SK-N-SH (cell line): Measurements from ENCODE around the gene ARHGAP4. TPM values are rescaled to one million over a fixed set of nuclear protein-coding genes. Genes with fewer than 3 reads are reported as not detected.

Experiments used
- CTCF ChIA-PET: fragments of 300-600, 350-600 bp; formaldehyde crosslinking; extraction: SDS; loops from one replicate; lab custom pipeline; 2021; lab: Yijun Ruan, JAX
- POLR2A ChIA-PET: fragments of 350-600 bp; sonication (Branson Sonifier 250); formaldehyde crosslinking; extraction: SDS; loops from one replicate; lab custom pipeline; 2020; ENCODE audit warnings: antibody characterized with exemption, inconsistent platforms; lab: Yijun Ruan, JAX
- DNase-seq: peaks from one replicate; pipeline ENCODE4 v3.0.0; 2012
- H2AFZ ChIP-seq: fragments of 200-600 bp; sonication (generic); 2 replicates; pipeline ENCODE4 v1.8.1; 2016; ENCODE audit warnings: antibody characterized with exemption, mild to moderate bottlenecking, low read depth
- H3F3A ChIP-seq: fragments of 200-600 bp; sonication (generic); replicated peaks from 2 replicates; pipeline ENCODE3; 2016; ENCODE audit warnings: antibody characterized with exemption, mild to moderate bottlenecking; ENCODE audit not compliant: insufficient read depth
- H3K27ac ChIP-seq, 2 experiments: fragments of 200-500 bp in 1 of 2; fragments of 200-600 bp in 1 of 2; sonication (Bioruptor generic) in 1 of 2; sonication (generic), shearing (Covaris generic) in 1 of 2; 2 replicates each; pipeline versions ENCODE4 v1.5.1 to v1.6.1; 2014 to 2016; ENCODE audit warnings: low read depth in 2 of 2, inconsistent platforms in 1 of 2, low read length in 1 of 2, mild to moderate bottlenecking in 1 of 2, mixed read lengths in 1 of 2
- H3K27me3 ChIP-seq: fragments of 200-600 bp; sonication (generic), shearing (Covaris generic); 2 replicates; pipeline ENCODE4 v1.6.1; 2016; ENCODE audit warnings: mixed run types; ENCODE audit not compliant: insufficient read depth
- H3K36me3 ChIP-seq, 2 experiments: fragments of 200-500 bp in 1 of 2; fragments of 200-600 bp in 1 of 2; sonication (Bioruptor generic) in 1 of 2; sonication (generic) in 1 of 2; replicated peaks in 1 of 2; 2 replicates each; pipeline versions ENCODE3 to v1.5.1; 2014 to 2016; ENCODE audit warnings: low read length in 1 of 2, mild to moderate bottlenecking in 1 of 2; ENCODE audit not compliant: insufficient read depth in 2 of 2, control insufficient read depth in 1 of 2
- H3K4me1 ChIP-seq, 2 experiments: fragments of 200-500 bp in 1 of 2; fragments of 200-600 bp in 1 of 2; sonication (Bioruptor generic) in 1 of 2; sonication (generic), shearing (Covaris generic) in 1 of 2; 2 replicates each; pipeline versions ENCODE4 v1.5.1 to v1.6.1; 2014 to 2016; ENCODE audit warnings: low read depth in 1 of 2, low read length in 1 of 2, mixed run types in 1 of 2; ENCODE audit not compliant: insufficient read depth in 2 of 2, control insufficient read depth in 1 of 2
- H3K4me2 ChIP-seq: fragments of 200-600 bp; sonication (generic), shearing (Covaris generic); 2 replicates; pipeline ENCODE4 v1.6.1; 2017; ENCODE audit warnings: mixed run types
- H3K4me3 ChIP-seq, 2 experiments: fragments of 200-500 bp in 1 of 2; fragments of 200-600 bp in 1 of 2; sonication (Bioruptor generic) in 1 of 2; sonication (generic), shearing (Covaris generic) in 1 of 2; 2 replicates each; pipeline versions ENCODE4 v1.5.1 to v1.8.1; 2014 to 2016; ENCODE audit warnings: low read depth in 2 of 2, inconsistent platforms in 1 of 2, low read length in 1 of 2, mild to moderate bottlenecking in 1 of 2, mixed read lengths in 1 of 2, moderate library complexity in 1 of 2
- H3K79me2 ChIP-seq: fragments of 200-600 bp; sonication (generic); 2 replicates; pipeline ENCODE4 v1.8.1; 2017; ENCODE audit warnings: mild to moderate bottlenecking; ENCODE audit not compliant: insufficient read depth
- H3K9ac ChIP-seq: fragments of 200-600 bp; sonication (generic); 2 replicates; pipeline ENCODE4 v1.6.1; 2017; ENCODE audit warnings: mixed run types
- H3K9me2 ChIP-seq: fragments of 200-600 bp; sonication (generic); 2 replicates; pipeline ENCODE4 v1.6.1; 2017; ENCODE audit warnings: mixed run types
- H3K9me3 ChIP-seq: fragments of 200-600 bp; sonication (generic); 2 replicates; pipeline ENCODE4 v1.6.1; 2017; ENCODE audit warnings: mixed run types, mild to moderate bottlenecking, moderate library complexity
- H4K20me1 ChIP-seq: fragments of 200-600 bp; sonication (generic); 2 replicates; pipeline ENCODE4 v1.6.1; 2017; ENCODE audit warnings: mild to moderate bottlenecking, mixed run types; ENCODE audit not compliant: insufficient read depth
- ELF1 ChIP-seq: IDR thresholded peaks from 2 replicates; pipeline ENCODE4 v1.4.0; 2012
- EZH2phosphoT487 ChIP-seq: fragments of 200-600 bp; sonication (generic); IDR thresholded peaks from 2 replicates; pipeline ENCODE4 v1.6.1; 2017; ENCODE audit warnings: low read depth, mixed run types, mild to moderate bottlenecking, antibody characterized with exemption, moderate library complexity, borderline replicate concordance
- GATA2 ChIP-seq: sonication (generic); formaldehyde crosslinking; IDR thresholded peaks from 2 replicates; pipeline ENCODE4 v1.5.0; 2020; ENCODE audit warnings: mild to moderate bottlenecking, missing genetic modification reagents
- JUND ChIP-seq: IDR thresholded peaks from 2 replicates; pipeline ENCODE4 v1.4.0; 2012
- MXI1 ChIP-seq: IDR thresholded peaks from 2 replicates; pipeline ENCODE4 v1.6.1; 2012; ENCODE audit warnings: mild to moderate bottlenecking, low read depth, low read length, improper control_type of control experiment
- NFIC ChIP-seq: IDR thresholded peaks from 2 replicates; pipeline ENCODE4 v1.4.0; 2012; ENCODE audit warnings: borderline replicate concordance
- NRF1 ChIP-seq: IDR thresholded peaks from 2 replicates; pipeline ENCODE4 v1.6.1; 2012; ENCODE audit warnings: low read depth, mild to moderate bottlenecking, low read length
- POLR2AphosphoS5 ChIP-seq: IDR thresholded peaks from 2 replicates; pipeline ENCODE4 v1.6.1; 2012; ENCODE audit warnings: low read depth, low read length
- RCOR1 ChIP-seq: fragments of 150-350 bp; IDR thresholded peaks from 2 replicates; pipeline ENCODE4 v1.6.1; 2017; ENCODE audit warnings: antibody characterized with exemption, low read length
- SMC3 ChIP-seq: IDR thresholded peaks from 2 replicates; pipeline ENCODE4 v1.6.1; 2012; ENCODE audit warnings: low read depth, low read length, improper control_type of control experiment
- TAF1 ChIP-seq: IDR thresholded peaks from 2 replicates; pipeline ENCODE4 v1.6.1; 2012; ENCODE audit warnings: low read depth, mild to moderate bottlenecking, low read length, moderate library complexity, borderline replicate concordance
- TEAD4 ChIP-seq: IDR thresholded peaks from 2 replicates; pipeline ENCODE4 v1.4.0; 2012; ENCODE audit warnings: mild to moderate bottlenecking, borderline replicate concordance; ENCODE audit not compliant: insufficient read depth
- YY1 ChIP-seq: IDR thresholded peaks from 2 replicates; pipeline ENCODE4 v1.4.0; 2012; ENCODE audit warnings: low read depth, mild to moderate bottlenecking
- WGBS: methylation state at CpG from one replicate; pipeline ENCODE4 v1.1.6; 2017; ENCODE audit warnings: low lambda C conversion rate; 5-methylcytosine and 5-hydroxymethylcytosine counted together
- polyA plus RNA-seq, 3 experiments: library from polyadenylated mRNA; depleted of rRNA; stranded (reverse); fragments of >200 nt; gene quantifications; 2 replicates each; pipeline ENCODE4 v1.2.3, GENCODE V29; 2012
- TF ChIP-seq, protein P1 (sequence below): IDR thresholded peaks from 2 replicates; pipeline ENCODE4 v1.6.1; 2012; ENCODE audit warnings: mild to moderate bottlenecking, low read depth, low read length, moderate library complexity
- TF ChIP-seq, protein P2 (sequence below): IDR thresholded peaks from 2 replicates; pipeline ENCODE4 v1.4.0; 2012; ENCODE audit warnings: low read depth, borderline replicate concordance
- TF ChIP-seq, protein P3 (sequence below): fragments of 150-350 bp; IDR thresholded peaks from 2 replicates; pipeline ENCODE4 v1.6.1; 2016; ENCODE audit warnings: mild to moderate bottlenecking, low read depth, low read length
- TF ChIP-seq, protein P4 (sequence below): IDR thresholded peaks from 2 replicates; pipeline ENCODE4; 2012
- TF ChIP-seq, protein P5 (sequence below): IDR thresholded peaks from 2 replicates; pipeline ENCODE4 v1.4.0; 2012; ENCODE audit warnings: low read depth, borderline replicate concordance

ARHGAP4 gene
- polyA plus RNA-seq, 1 of the 3 experiments (the other 2 are of a cell fraction) = 1.6 TPM

DNA sequence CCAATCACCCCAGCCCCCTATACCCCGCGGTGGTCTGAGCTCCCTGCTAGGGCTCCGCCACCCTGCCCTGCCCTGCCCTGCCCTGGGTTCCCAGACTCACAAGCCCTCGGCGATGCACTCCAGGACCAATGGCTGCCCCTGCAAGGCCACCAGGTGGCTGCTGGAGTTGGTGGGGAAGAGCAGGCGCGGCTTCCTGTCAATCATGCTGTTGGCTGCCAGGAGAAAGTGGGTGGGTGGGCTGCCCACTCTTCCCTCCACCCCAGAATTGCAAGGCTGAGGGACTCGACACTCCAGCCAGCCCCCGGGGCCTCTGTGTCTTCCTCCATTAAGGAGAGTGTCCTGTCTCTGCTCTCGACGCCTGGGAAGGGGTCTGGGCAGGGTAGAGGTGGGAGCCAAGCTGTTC is 55.8 kb downstream of the ARHGAP4 start:
- Histone ChIP-seq H3K27ac (no peak overlapping the region), H3K36me3 (no peaks in the 10 kb centered on the region), H3K79me2 (no peaks in the 10 kb centered on the region), H3K9me3 (no peaks in the 10 kb centered on the region), H3K27me3 (no peaks in the 10 kb centered on the region), H4K20me1 (peaks cover 7% of the 10 kb centered on the region; the same call in 1 of the 2 replicates), H3K4me1 (peaks cover 0 to 35% of the 10 kb centered on the region in 2 experiments; a peak in 1 of 4 replicates), H3F3A (no peaks in the 10 kb centered on the region), H3K4me2 (no peak overlapping the region), H2AFZ (no peak overlapping the region), H3K4me3 (no peak overlapping the region), H3K9ac (no peak overlapping the region), H3K9me2 (no peaks in the 10 kb centered on the region)
- ChIA-PET CTCF (interaction anchor here (1.4 kb wide), 1 partner anchor 30 kb away, joined by 4 read pairs; no protein-coding TSS in a partner anchor), POLR2A (no interaction called here)
- DNase-seq = no peak
- TF ChIP-seq POLR2AphosphoS5 (no peak), NFIC (no peak), EZH2phosphoT487 (no peak), GATA2 (CRISPR knock-in tag) (no peak), ELF1 (no peak)
- TF ChIP-seq, protein P1, sequence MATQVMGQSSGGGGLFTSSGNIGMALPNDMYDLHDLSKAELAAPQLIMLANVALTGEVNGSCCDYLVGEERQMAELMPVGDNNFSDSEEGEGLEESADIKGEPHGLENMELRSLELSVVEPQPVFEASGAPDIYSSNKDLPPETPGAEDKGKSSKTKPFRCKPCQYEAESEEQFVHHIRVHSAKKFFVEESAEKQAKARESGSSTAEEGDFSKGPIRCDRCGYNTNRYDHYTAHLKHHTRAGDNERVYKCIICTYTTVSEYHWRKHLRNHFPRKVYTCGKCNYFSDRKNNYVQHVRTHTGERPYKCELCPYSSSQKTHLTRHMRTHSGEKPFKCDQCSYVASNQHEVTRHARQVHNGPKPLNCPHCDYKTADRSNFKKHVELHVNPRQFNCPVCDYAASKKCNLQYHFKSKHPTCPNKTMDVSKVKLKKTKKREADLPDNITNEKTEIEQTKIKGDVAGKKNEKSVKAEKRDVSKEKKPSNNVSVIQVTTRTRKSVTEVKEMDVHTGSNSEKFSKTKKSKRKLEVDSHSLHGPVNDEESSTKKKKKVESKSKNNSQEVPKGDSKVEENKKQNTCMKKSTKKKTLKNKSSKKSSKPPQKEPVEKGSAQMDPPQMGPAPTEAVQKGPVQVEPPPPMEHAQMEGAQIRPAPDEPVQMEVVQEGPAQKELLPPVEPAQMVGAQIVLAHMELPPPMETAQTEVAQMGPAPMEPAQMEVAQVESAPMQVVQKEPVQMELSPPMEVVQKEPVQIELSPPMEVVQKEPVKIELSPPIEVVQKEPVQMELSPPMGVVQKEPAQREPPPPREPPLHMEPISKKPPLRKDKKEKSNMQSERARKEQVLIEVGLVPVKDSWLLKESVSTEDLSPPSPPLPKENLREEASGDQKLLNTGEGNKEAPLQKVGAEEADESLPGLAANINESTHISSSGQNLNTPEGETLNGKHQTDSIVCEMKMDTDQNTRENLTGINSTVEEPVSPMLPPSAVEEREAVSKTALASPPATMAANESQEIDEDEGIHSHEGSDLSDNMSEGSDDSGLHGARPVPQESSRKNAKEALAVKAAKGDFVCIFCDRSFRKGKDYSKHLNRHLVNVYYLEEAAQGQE = no peak
- 46% methylated on average over 6 of the region's 11 CpGs for WGBS

DNA sequence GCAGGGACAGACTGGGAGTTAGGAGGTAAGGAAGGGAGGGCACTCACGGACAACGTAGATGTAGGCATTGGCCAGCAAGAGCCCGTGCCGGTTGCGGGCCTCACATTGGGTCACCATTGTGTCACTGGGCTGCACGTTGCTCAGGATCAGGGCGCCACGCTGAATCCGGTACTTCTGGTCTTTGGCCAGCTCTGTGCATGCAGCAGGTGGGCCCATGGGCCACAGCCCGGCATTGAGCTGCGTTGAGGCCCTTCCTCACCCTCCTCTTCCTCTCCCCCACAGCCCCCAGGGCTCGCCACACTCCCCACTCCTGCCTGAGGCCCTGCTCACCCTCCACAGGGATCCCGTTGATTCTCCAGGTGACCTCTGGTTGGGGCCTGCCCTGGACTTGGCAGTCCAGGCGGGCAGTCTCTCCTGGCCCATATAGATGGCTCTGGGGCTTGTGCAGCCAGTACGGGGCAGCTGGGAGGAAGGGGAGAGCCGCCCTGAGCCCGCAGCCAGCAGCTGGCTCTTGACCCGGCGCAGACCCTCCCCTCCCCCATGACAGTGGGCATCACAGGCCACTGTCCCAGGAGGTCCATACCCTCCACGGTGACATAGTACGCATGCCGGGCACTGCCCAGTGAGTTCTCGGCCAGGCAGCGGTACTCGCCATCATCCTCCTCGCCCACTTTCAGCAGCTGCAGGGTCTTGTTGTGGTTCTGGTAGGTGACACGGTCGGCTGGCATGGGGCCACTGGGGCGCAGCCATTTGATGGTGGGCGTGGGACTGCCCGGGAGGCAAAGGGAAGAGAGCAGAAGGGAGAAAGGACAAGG is 56.4 kb downstream of the ARHGAP4 start:
- no peaks in the 10 kb centered on the region for H3K79me2 ChIP-seq
- TF ChIP-seq, protein P2, sequence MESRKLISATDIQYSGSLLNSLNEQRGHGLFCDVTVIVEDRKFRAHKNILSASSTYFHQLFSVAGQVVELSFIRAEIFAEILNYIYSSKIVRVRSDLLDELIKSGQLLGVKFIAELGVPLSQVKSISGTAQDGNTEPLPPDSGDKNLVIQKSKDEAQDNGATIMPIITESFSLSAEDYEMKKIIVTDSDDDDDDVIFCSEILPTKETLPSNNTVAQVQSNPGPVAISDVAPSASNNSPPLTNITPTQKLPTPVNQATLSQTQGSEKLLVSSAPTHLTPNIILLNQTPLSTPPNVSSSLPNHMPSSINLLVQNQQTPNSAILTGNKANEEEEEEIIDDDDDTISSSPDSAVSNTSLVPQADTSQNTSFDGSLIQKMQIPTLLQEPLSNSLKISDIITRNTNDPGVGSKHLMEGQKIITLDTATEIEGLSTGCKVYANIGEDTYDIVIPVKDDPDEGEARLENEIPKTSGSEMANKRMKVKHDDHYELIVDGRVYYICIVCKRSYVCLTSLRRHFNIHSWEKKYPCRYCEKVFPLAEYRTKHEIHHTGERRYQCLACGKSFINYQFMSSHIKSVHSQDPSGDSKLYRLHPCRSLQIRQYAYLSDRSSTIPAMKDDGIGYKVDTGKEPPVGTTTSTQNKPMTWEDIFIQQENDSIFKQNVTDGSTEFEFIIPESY = no peak
- TF ChIP-seq TEAD4 = no peak
- TF ChIP-seq TAF1 = no peak
- no peak for TF ChIP-seq MXI1
- no peak for TF ChIP-seq SMC3
- TF ChIP-seq NRF1 = no peak
- TF ChIP-seq RCOR1 = no peak
- TF ChIP-seq, protein P3, sequence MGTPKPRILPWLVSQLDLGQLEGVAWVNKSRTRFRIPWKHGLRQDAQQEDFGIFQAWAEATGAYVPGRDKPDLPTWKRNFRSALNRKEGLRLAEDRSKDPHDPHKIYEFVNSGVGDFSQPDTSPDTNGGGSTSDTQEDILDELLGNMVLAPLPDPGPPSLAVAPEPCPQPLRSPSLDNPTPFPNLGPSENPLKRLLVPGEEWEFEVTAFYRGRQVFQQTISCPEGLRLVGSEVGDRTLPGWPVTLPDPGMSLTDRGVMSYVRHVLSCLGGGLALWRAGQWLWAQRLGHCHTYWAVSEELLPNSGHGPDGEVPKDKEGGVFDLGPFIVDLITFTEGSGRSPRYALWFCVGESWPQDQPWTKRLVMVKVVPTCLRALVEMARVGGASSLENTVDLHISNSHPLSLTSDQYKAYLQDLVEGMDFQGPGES = no peak
- TF ChIP-seq, protein P4, sequence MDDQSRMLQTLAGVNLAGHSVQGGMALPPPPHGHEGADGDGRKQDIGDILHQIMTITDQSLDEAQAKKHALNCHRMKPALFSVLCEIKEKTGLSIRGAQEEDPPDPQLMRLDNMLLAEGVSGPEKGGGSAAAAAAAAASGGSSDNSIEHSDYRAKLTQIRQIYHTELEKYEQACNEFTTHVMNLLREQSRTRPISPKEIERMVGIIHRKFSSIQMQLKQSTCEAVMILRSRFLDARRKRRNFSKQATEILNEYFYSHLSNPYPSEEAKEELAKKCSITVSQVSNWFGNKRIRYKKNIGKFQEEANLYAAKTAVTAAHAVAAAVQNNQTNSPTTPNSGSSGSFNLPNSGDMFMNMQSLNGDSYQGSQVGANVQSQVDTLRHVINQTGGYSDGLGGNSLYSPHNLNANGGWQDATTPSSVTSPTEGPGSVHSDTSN = no peak
- TF ChIP-seq, protein P5, sequence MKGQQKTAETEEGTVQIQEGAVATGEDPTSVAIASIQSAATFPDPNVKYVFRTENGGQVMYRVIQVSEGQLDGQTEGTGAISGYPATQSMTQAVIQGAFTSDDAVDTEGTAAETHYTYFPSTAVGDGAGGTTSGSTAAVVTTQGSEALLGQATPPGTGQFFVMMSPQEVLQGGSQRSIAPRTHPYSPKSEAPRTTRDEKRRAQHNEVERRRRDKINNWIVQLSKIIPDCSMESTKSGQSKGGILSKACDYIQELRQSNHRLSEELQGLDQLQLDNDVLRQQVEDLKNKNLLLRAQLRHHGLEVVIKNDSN = no peak
- TF ChIP-seq YY1 = no peak
- TF ChIP-seq JUND = no peak

More for the DNA sequence above, 56.4 kb downstream of the ARHGAP4 start:
- ChIA-PET CTCF (interaction anchor here (1.4 kb wide), 2 partner anchors 31 to 40 kb away, joined by 3 to 4 read pairs; no protein-coding TSS in a partner anchor), POLR2A (no interaction called here)
- no peaks in the 10 kb centered on the region for H3K36me3 ChIP-seq
- 70% methylated on average over 15 of the region's 31 CpGs for WGBS
- H3K27ac ChIP-seq = no peak overlapping the region
- H4K20me1 ChIP-seq = peaks cover 2% of the 10 kb centered on the region; the same call in 1 of the 2 replicates
- no peaks in the 10 kb centered on the region for H3F3A ChIP-seq
- no peak for DNase-seq
- H3K4me2 ChIP-seq = no peak overlapping the region
- no peaks in the 10 kb centered on the region for H3K9me2 ChIP-seq
- no peaks in the 10 kb centered on the region for H3K9me3 ChIP-seq
- no peak overlapping the region for H3K9ac ChIP-seq
- no peaks in the 10 kb centered on the region for H3K27me3 ChIP-seq
- no peak overlapping the region for H3K4me3 ChIP-seq
- H3K4me1 ChIP-seq = peaks cover 0 to 34% of the 10 kb centered on the region in 2 experiments; a peak in 1 of 4 replicates
- no peak overlapping the region for H2AFZ ChIP-seq
